Measurements from ENCODE around the gene CC2D1A.

The CC2D1A gene

DNA sequence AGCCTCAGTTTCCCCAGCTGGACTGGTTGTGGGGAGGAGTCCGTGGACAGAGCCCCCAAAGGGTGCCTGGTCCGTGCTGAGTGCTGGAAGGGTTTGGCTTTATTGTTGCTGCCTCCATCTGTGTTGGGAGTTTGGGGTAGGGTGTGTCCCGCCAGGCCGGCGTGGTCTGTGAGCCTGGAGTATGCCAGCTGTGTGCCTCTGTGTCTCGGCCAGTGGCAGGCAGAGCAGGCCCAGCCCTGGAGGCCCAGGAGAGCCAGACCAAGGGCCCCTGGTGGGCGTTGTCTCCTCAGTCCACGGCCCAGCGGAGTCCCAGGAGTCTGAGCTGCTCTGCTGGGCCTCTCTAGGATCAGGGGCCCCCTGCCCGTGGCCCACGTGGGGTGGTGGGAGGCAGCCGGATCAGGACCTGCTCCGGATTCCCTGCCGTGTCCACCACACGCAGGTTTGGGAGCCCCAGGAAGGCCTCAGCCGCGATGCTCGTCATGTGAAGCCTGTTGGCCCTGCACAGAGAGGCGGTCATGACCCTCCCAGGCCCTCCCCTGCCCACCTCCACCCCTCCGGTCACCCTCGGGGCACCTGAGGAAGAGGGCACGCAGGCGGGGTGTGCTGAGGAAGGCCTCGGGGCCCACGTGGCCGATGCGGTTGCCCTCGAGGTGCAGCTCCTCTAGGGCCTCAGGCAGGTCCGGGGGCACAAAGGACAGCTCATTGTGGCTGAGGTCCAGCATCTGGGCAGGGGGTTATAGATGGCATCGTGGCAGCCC, 25.6 kb downstream of the CC2D1A start:
- in situ Hi-C loops (cut with HindIII; ENCODE audit: low sequenced_read_pairs): no loop called here

DNA sequence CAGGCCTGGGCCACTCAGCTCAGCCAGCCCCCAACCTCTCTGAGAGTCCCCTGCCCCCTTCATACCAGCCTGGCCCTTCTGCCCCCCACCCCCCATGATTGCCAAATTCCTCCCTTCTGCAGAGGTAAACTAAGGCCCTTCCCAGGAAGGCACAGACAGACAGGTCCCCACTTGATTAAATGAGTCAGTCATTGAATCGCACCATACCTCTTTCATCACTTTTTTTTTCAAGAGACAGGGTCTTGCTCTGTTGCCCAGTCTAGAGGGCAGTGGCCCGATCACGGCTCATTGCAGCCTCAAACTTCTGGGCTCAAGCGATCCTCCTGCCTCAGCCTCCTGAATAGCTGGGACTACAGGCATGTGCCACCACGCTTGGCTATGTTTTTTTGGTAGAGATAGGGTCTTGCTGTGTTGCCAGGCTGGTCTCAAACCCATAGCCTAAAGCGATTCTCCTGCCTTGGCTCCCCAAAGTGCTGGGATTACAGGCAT, 26.2 kb downstream of the CC2D1A start:
- in situ Hi-C loops (cut with HindIII; ENCODE audit: low sequenced_read_pairs): no loop called here

DNA sequence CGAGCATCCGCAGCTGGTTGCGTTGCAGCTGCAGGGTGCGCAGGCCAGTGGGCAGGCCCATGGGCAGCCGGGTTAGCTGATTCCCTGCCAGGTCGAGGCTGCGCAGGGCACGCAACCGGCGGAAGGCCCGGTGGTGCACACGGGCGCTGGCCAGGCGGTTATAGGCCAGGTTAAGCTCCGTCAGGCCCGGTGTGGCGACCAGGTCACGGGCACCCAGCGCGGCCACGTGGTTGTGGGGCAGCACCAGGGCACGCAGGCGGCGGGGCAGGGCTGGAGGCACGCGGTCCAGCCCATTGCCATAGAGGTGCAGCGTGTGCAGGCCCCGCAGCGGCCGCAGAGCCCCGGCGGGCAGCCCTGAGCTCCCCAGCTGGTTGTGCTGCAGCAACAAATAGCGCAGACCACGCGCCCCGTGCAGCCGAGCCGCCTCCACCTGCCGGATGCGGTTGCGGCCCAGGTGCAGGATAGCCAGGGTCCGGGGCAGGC, 27.0 kb downstream of the CC2D1A start:
- in situ Hi-C loops (cut with HindIII; ENCODE audit: low sequenced_read_pairs): no loop called here

DNA sequence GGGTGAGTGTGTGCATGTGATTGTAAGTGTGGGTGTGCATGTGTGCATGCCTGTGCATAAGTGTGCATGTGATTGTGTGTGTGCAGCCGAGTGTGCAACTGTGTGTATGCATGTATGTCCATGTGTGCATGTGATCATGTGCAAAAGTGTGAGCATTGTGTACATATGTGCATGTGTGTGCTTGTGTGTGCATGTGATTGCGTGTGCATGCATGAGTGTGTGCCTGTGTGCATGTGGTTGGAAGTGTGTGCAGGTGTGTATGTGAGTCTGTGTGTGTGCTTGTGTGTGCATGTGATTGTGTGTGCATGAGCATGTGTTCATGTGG, 28.7 kb downstream of the CC2D1A start:
- in situ Hi-C loops (cut with HindIII; ENCODE audit: low sequenced_read_pairs): no loop called here

DNA sequence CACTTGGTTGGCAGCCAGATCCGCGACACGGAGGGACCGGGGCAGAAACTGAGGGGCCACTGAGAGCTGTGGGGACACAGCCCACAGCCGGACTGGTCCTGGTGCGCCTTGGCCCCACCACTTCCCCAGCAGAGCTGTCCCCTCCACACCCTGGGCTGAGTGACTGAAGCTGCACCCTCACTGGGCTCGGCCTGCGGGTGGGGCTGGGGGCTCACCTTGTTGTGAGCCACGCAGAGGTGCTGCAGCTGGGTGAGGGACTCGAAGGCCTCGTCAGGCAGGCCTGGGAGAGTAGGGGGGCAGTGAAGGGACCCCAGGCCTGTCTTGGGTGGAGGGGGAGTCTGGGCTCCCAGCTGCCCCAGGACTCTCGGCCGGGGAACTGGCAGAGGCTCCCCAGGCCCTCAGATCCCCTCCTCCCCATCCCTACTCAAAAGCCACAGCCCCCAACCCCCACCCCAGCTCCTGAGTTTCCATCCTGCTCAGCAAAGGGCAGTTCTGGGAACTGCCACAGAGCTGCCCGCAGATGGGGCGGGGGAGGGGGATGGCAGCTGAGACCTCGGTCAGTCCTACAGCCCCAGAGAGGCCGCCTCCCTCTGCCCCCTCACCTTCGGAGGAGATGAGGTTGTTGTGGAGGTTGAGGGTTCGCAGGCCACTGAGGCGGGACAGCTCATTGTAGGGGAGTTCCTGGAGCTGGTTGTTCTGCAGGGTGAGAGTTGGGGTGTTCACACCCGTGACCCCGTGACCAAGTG, 29.9 kb downstream of the CC2D1A start:
- in situ Hi-C loops (cut with HindIII; ENCODE audit: low sequenced_read_pairs): no loop called here

DNA sequence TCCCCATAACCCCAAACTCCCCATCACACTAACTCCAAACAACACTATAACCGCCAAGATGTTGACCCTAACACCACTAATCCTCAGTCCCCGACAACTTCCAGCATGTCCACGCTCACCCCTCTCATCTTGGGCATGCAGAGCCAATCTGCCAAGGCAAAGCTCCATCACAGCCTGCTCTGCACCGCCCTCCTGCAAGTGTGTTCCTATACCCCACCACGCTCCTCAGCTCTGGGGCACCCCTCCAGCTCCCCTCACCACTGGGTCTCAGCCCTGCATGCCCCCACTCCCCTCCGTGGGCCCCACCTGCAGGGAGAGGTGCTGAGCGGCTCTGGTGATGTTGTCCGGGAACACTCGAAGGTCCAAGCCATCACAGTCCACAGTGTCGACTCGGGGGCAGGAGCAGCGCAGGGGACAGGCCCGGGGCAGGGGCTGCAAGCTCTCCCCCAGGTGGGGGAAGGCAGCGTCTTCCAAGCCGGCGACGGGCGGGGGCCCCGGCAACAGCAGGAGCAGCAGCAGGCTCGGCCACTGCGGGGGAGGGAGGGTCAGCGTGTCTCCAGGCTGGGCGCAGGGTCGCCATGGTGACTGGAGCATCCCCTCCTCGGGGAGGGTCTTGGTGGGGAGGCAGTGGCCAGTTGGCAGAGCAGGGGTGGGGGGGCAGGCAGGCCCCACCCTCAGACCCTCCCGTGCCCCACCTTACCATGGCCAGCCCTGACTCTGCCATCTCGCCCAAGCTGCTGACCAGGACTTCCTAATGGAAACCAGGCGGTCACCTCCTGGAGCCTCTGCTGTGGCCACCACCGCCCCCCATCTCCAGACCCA, 31.7 kb downstream of the CC2D1A start:
- in situ Hi-C loops (cut with HindIII; ENCODE audit: low sequenced_read_pairs): no loop called here

DNA sequence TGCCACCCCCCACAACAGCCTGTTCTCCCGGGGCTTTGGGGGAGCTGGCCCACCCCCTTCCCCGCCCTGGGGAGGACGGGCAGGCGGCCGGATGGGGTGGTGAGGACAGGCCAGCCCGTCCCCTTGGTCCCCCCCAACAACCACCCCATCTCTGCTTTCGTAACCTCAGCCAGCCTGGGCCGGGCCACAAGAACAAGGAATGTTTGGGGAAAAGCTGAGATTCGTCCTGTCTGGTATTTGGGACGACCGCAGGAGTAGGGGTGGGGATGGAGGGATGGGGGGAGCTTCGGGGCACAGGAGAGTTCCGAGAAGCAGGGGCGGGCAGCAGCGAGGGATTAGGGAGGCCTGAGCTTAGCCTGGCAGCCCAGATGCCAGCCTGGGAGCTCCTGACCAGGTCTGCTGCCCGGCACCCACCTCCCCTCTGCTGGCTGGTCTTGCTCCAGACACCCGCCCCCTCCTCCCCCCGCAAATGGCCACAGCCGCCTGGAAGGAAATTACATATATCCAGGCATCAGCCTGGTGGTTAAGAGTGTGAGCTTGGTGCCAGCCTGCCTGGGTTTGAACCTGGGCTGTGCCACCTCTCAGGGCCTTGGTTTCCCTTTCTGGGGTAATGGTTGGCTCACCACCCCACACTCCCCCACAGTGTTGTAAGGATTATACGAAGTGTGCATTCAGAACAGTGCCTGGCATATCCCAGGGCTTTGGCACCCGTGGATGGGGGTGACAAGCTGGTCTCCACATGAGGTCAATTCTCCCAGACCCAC, 32.5 kb downstream of the CC2D1A start, which contains the start of gene PODNL1:
PODNL1 (minus strand) TSS at position 117 of the 764 bp plus-strand sequence. CDS start 236 bp downstream, outside the sequence.
- in situ Hi-C loops (cut with HindIII; ENCODE audit: low sequenced_read_pairs): no loop called here

DNA sequence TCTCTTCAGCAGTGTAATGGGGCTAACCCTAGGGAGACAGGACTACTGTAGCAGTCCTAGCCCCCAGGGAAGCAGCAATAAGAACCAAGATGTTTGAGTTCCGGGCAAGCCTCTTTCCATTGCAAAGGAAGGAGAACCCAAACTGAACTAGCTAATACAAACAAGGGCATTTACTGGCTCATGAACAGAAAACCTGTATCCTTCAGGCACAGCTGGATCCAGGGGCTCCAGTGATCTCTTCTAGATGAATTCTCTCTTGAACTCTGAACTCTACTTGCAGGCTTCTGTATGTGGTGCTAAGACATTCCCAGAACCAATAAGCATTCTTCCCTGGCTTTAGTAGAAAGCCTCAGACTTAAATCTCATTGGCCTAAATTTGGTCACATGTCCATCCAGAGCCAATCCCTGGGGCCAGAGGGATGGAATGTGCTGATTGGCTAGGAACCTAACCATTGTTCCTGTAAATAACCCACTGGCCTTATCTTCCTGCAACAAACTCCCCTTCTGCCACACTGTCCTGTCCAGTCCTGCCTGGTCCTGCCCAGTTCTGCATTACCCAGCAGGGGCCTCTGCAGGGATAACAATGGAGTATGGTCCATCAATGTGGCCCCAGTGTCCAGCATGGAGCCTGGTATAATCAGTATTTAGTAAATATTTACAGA, 36.2 kb downstream of the CC2D1A start:
- in situ Hi-C loops (cut with HindIII; ENCODE audit: low sequenced_read_pairs): no loop called here

DNA sequence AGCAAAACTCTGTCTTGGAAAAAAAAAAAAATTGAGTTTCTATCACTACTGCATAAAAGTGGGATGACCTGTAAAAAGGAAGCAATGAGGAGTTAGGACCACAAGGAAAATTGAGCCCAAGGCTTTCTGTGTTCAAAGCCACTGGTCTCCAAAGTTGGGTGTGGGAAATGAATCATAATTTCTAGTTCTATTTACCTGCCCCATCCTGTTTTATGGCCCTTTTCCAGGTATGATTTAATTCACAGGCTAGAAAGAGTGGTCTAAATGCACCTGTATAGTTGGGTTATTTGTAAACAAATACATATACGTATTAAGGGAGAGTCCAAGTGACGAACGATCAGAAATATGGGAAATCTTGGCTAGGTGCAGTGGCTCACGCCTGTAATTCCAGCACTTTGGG, 40.4 kb downstream of the CC2D1A start:
- in situ Hi-C loops (cut with HindIII; ENCODE audit: low sequenced_read_pairs): no loop called here

DNA sequence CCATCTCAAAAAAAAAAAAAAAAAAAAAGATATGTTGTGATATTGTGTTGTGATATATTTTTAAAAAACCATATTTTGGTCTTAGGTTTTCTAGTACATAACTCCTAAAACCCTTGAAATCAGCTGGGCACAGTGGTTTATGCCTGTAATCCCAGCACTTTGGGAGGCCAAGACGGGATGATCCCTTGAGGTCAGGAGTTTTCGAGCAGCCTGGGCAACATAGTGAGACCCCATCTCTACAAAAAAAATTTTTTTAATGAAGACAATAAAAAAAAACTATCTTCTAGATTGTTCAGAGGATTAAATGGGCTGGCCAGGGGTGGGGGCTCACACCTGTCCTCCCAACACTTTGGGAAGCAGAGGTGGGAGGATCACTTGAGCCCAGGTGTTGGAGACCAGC, 45.0 kb downstream of the CC2D1A start:
- in situ Hi-C loops (cut with HindIII; ENCODE audit: low sequenced_read_pairs): loop anchor here (5.0 kb wide), 1 partner anchor 64 kb away; no protein-coding TSS in a partner anchor

DNA sequence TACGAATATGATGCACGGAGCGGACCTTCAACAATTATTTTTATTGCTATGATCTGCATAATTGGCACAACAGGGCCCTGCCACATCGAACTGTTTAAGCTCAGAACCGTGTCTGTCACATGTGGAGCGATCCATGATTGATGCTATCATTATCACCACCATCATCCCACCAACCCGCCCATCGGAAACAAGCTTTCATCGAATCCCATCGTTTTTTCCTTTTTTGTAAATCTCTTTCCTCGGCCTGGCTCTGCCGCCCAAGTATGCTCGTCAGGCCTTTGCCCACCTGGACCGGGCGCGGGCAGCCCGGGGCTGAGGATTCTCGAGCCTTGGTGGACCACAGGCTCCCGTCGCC, 45.8 kb downstream of the CC2D1A start:
- in situ Hi-C loops (cut with HindIII; ENCODE audit: low sequenced_read_pairs): loop anchor here (5.0 kb wide), 1 partner anchor 64 kb away; no protein-coding TSS in a partner anchor

DNA sequence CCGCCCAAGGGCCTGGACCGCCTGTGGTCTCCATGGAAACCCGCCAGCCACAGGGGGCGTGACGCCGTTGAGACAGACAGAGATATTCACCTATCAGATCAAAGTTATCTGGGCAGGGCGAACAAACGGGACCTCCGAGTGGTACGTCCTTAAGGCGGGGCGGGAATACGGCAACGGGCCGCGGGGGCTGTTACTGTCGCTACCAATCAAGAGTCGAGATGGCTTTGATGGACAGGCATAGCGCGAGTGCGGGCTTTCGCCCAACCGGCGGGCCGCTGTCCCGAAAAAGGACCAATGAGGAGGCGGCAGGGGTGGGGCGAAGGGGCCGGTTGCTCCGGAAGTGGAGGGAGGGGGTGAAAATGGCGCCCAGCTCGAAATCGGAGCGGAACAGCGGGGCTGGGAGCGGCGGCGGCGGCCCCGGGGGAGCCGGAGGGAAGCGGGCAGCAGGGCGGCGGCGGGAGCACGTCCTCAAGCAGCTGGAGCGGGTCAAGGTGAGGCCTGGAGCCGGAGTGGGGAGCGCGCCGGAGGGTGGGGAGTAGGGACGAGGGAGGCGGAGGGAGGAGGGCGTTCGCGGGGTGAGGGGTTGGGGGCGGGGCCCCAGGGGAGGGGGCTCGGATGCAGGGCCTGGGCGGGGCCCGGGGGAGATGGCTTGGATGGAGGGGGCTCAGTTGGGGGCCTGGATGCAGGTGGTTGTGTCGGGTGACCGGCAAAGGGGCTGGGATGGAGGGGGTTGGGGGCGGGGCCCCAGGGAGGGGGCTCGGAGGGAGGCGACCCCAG, 46.3 kb downstream of the CC2D1A start, which contains the start of gene DCAF15:
DCAF15 (plus strand) TSS at position 356 of the 777 bp plus-strand sequence; CDS start at position 360, 4 bp downstream.
- in situ Hi-C loops (cut with HindIII; ENCODE audit: low sequenced_read_pairs): loop anchor here (5.0 kb wide), 1 partner anchor 65 kb away; no protein-coding TSS in a partner anchor

DNA sequence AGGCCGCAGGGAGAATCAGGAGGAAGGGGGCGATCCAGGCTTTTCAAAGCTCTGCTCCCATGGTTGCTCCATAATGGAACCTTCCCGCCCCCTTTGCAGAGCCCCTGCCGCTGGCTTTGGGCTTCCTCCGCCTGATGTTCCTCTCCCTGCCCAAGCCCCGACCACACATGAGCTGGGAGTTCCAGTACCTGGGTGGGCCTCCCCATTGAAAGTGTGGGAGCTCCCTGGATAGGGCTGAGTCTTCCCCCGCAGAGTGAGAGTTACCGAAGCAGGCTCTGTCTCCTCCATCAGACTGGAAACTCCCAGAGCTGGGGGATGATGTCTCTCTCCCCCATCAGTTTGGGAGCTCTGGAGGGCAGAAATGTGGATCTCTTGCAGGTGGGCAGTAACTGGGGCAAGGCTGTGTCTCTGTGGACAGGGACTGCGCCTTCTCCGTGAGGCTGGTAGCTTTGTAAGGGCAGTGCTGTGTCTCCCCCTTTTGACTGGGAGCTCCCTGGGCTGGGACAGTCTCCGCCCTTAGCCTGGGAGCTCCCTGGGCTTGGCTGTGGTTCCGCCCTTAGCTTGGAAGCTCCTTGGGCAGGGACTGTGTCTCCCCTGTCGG, 47.0 kb downstream of the CC2D1A start:
- in situ Hi-C loops (cut with HindIII; ENCODE audit: low sequenced_read_pairs): loop anchor here (5.0 kb wide), 1 partner anchor 66 kb away; no protein-coding TSS in a partner anchor

DNA sequence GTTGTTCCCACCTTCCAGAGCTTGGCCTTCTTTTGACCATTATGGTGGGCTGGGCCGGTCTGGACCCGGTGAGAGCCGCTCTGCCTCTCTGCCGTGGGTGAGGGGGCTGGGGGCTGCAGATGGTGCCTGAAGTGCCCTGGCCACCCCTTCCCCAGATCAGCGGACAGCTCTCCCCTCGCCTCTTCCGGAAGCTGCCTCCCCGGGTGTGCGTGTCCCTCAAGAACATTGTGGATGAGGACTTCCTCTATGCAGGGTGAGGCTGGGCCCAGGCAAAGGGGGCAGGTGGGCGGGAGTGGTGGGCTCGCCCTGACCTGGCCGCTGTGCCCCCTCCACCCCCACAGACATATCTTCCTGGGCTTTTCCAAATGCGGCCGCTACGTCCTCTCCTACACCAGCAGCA, 48.2 kb downstream of the CC2D1A start:
- in situ Hi-C loops (cut with HindIII; ENCODE audit: low sequenced_read_pairs): loop anchor here (5.0 kb wide), 1 partner anchor 67 kb away; no protein-coding TSS in a partner anchor

DNA sequence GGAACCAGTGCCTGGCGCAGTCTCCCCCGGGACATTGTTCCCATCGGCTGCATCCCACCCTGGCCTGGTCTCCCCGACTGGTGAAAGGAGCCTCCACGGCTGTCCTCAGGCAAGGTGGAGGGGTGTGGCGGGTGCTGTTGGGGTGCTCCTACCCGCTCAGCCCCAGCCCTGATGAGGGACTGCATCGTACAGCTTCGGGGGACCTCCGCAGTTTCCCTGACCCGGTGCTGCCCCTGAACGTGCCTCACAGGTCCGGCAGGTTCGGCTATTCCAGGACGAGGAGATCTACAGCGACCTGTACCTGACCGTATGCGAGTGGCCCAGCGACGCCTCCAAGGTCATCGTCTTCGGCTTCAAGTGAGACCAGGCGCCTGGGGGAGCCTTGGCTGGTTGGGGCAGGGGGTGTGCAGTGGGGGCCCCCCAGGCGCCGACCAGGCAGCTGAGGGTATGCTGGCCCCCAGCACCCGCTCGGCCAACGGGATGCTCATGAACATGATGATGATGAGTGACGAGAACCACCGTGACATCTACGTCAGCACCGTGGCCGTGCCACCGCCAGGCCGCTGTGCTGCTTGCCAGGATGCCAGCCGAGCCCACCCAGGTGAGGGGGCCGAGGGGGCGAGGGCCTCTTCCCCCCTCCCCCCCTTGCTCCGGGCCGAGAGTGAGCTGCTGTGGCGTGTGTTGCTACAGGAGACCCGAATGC, 49.8 kb downstream of the CC2D1A start:
- in situ Hi-C loops (cut with HindIII; ENCODE audit: low sequenced_read_pairs): no loop called here

DNA sequence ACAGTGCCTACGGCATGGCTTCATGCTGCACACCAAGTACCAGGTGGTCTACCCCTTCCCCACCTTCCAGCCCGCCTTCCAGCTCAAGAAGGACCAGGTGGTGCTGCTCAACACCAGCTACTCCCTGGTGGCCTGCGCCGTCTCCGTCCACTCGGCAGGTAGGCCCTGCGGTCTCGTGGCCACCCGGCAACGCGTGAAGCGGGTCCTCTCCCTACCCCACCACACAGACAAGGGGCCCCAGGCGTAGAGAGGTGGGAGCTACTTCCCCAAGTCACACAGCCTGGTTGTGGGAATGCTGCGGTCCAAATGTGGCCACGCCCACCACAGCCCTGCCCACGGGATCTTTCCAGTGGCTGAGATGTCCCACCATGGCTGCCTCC, 50.4 kb downstream of the CC2D1A start:
- in situ Hi-C loops (cut with HindIII; ENCODE audit: low sequenced_read_pairs): no loop called here

DNA sequence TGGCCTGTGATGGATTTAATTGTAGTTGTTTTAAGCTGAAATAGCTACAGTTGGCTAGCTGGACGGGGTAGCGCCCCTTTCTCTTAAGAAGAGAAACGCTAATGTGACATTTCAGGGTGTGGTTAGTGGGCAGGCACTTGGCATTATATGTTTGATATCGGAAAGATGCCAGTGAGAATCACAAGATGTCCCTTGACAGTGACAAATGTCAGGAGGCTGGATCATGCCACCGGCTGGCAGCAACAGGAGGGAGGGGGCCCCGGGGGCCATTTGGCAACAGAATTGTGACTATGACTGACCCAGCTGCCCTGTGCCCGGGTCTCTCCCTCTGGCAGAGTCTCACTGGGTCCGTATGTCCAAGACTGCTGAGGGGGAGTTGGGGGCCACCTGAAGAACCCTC, 51.0 kb downstream of the CC2D1A start:
- in situ Hi-C loops (cut with HindIII; ENCODE audit: low sequenced_read_pairs): no loop called here

DNA sequence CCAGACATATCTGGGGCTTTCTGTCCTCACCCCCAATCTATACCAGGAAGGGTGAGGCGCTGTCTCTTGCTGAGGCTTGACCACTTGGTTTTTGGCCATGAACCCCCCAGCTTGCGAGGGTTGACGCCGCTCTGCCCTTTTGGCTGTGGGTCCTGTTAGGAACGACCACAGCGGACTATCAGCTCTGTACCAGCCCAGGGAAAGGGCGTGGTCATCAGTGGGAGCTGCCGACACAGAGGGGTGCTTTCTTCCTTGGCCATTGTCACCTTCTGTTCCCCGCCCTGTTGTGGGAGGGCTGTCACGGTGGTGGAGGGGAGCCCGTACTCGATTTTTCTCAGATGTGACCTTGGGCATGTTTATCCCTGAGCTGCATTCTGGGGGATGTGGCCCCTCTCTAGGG, 52.0 kb downstream of the CC2D1A start:
- in situ Hi-C loops (cut with HindIII; ENCODE audit: low sequenced_read_pairs): no loop called here
